HG02981 (cell line): ENCODE measurements around the gene DHX58.

ENCODE experiments used
- ATAC-seq: cut with Tn5 transposase; IDR thresholded peaks from one replicate; pipeline ENCODE4 v1.9.1; 2021; ENCODE audit warnings: mild to moderate bottlenecking, moderate library complexity; ENCODE audit not compliant: unreplicated experiment

The DHX58 gene

GRCh38 chr17:42056635-42057034 lies 55.9 kb downstream of the DHX58 start:
- no peak for ATAC-seq

- ATAC-seq = no peak
These were observed 57.0 kb downstream of the DHX58 start for GRCh38 chr17:42055496-42055895.

GRCh38 chr17:42055027-42055426 lies 57.5 kb downstream of the DHX58 start:
- ATAC-seq = no peak

GRCh38 chr17:42053731-42054500 lies 58.6 kb downstream of the DHX58 start:
- ATAC-seq = no peak

GRCh38 chr17:42052346-42052877 lies 60.1 kb downstream of the DHX58 start:
- no peak for ATAC-seq

GRCh38 chr17:42051645-42052044 lies 60.9 kb downstream of the DHX58 start:
- no peak for ATAC-seq
